ELF-1 (cell line): ENCODE measurements around the gene HECW1.

ENCODE experiments used
- DNase-seq: peaks from one replicate; pipeline ENCODE4 v3.0.0-alpha.2; 2016; ENCODE audit warnings: low read depth, low spot score

The HECW1 gene

DNA sequence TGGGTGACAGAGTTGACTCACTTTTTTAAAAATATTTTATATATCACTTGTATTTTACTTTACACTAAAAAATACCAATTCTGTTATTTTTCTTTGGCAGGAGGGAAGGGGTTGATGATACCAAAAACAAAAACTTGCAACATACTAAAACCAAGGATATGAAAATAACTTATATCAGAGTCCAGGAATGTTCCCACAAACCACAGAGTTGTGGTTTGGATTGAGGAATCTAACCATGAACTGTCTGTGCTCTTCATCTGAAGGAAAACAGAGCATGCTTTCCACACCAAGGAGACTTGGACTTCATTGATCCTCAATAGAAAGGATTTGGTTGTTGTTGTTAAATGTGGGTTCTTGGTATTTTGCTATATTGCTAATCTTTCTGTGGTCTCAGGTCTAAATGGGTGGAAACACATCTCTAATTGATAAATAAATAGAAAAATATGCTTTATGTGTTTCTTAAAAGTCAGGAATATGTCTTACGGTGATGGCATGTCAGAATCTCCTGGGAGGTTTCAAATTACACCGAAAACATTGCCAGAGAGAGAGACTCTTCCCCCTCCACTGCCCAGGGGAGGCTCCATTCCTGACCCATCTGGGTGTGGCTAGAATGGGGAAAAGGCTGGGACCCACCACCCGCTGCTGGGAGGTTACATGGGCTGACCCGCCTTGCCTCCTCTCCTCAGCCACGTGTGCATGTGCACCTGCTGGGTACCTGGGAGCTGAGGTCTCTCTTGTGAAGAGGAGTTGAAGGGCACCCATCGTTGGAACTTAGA, 423.6 kb downstream of the HECW1 start:
- DNase-seq, result no peak

DNA sequence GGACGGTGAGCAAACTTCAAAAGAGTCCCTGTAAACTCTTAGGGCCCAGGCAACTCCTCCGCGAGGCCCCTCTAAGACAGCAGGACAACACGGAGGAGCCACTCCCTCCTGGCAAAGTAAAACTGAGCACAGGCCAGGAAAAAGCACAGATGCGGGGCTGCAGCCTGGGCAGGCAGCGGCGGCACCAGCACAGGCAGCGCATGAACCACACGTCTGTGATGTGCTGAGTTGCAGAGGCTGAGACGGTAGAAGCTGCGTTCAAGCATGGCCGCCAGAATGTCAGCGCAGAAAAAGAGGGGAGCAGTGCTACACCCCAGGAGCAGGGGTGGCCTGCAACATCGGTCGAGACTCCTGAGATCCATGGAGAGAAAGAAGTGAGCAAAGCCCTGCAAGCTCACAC, 424.3 kb downstream of the HECW1 start:
- no peak for DNase-seq

DNA sequence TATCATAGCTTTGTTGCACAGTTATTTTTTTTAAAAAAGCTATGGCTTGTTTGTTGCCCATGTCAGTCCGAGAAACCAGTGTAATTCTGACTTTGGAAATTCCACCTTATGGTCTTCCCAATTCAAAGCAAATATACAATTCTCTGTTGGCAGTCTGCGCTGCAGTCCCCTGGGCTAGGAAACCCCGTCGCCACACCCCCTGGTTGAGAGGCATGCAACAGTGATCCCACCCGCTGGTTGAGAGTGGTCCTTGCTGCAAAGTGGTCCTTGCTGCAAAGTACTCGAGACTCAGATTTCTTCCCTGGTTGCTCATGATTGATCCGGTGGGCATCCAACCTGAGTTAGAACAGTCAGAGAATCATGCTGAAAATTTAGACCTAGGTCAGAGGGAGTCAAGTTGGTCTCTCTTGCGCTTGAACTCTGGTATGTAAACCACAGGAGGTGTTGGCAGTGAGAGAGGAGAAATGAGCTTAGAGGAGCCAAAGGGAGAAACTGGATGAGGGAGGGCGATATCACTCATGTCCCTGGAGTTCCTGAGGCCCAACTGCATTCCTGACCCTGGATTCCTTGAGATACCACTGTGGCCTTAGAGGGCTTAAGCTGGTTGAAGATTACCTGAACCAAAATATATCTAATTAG, 425.4 kb downstream of the HECW1 start:
- DNase-seq, result no peak

DNA sequence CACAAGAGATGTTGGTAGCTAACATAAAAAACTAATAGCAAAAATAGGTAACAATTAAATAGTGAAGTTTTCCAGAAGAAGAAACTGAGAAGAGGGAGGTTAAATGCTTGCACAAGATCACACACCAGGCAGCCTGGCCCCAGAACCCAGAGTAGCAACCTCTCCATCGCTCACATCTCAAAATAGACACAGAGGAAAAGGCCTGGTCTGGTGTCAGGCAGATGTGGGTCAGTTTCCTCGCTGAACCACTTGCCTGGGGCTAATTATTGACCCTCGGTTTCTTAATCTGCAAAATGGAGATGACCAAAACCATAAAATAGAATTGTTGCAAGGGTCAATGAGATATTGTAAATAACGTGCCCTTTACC, 425.9 kb downstream of the HECW1 start:
- DNase-seq, result no peak

DNA sequence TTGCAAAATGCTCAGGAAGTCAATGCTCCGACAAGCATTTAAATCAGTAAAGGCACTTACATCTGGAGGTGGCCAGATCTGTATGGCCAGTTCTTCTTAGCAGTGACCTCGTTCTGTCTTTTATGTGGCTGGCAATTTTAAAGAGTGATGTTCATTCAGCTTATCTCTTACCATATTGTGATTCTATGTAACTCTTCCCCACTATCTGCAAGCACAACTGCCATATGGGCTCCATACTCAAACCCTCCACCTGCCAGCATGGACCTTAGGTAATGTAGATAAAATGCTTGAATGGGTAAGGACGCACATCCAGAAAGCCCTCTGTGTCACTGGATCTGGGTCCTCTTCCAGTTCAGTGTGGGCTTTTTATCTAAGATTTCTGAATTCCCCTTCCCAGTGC, 428.0 kb downstream of the HECW1 start:
- no peak for DNase-seq

DNA sequence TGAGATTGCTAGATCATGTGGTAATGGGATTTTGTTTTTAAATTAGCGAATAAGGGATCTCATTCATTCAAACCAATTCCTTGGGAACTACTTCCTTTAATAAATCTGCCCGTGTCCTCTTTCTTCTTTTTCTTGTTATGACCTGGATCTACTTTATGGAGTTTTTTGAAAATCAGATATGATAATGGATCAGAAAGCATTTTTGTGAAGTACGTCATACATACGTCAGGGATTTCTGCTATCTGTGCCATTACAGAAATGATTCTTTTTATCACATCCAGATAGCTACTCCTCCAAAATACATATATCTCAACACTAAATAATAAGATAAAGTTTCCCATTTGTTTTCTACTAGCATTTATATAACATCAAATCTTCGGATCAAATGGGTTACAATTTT, 430.3 kb downstream of the HECW1 start:
- no peak for DNase-seq

DNA sequence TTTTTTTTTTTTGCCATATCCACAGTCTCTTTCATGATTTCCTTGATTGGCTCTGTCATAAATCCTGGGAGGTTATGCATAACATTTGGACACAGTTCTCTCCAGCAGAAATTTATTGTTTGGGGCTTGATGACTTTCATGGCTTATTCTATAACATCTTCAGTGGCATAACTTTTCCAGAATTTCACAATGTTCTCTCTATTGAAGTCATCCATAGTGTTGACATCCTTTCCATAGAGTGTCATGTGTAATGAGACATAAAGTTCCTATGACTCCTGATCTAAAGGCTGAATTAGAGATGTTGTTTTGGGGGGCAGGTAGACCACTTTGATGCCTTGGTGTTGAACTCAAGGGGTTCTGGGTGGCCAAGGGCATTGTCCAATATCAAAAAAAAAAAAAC, 433.8 kb downstream of the HECW1 start:
- no peak for DNase-seq

DNA sequence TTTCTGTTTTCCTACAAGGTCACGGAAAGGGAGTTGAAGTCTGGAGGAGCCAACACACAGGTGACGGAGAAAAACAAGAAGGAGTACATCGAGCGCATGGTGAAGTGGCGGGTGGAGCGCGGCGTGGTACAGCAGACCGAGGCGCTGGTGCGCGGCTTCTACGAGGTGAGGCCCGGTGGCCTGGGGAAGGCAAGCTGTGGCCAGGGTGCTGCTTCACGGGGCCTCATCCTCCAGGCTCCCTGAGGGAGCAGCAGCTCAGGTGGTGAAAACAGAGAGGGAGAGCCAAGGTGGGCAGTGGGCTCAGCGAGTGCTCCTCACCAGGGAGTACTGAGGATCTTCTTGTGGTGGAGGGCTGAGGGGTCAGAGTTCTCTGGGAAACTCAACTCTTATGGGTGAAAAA, 438.0 kb downstream of the HECW1 start:
- DNase-seq, result no peak

DNA sequence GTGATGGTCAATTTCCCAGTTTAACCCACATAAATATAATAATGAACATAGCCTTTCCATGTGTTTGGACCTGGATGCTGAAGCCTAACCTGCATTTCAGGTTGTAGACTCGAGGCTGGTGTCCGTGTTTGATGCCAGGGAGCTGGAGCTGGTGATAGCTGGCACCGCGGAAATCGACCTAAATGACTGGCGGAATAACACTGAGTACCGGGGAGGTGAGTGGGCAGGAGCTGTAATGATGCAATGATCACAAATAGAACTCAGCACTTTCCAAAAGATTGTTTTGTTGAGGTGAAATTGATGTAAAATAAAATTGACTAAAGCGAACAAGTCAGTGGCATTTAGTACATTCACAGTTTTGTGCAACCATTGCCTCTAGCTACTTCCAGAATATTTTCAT, 439.7 kb downstream of the HECW1 start:
- no peak for DNase-seq

DNA sequence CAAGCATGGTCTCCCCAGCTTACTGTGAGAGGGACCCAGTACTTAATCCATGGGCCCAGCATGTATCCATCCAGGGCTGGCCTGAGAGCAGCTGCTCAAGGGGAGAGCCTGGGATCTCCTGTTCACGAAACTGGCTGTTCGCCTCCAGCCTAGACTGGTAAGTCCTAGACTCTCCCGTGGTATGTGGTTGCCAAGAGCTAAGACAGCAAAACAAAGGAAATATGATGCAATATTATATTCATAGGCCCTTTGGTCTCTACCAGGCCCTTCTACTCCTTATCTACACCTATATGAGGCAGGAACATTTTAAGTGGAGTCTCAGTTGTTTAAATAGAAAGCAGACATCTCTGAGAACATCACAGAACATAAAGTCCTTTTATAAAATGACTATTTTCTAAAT, 441.6 kb downstream of the HECW1 start:
- DNase-seq, result no peak

DNA sequence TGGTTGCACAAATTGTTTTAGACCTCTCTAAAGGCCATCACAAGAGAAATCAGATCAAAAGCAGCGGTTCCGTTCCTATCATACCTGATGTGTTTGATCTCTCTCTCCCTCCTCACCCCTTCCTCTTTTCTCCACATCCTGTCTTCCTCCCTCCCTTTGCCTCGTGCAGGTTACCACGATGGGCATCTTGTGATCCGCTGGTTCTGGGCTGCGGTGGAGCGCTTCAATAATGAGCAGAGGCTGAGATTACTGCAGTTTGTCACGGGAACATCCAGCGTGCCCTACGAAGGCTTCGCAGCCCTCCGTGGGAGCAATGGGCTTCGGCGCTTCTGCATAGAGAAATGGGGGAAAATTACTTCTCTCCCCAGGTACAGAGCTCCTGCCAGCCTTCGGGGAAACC, 442.0 kb downstream of the HECW1 start:
- no peak for DNase-seq

DNA sequence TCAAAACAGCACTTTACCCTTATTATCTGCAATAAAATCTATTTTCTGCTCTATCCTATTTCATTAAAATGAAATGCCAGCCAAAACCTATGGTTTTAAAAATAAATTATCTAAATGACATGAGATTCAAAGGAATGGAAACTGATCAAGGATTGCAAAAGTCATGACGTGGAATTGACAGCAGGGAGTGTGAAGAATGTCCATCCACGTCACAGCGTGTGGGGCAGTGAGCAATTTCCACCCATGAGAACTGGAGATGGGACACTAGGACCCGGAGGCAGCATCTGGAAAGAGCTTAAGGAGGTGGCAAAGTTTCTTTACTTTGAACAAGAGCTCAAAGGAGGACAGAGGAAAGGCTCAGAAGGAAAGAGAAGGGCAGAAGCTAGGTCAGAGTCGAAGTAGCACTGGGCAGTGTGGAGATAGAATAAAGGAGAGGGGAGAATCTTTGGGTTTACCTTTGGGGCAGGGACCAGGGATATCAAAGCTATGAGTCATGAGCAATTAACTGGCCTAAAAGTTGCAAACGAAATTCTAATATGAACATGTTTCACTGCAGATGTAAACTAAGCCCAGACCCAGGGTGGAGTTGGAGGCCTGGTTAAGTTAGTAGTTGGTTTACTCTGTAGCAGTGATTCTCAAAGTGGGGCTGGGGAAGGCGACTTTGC, 445.5 kb downstream of the HECW1 start:
- DNase-seq, result no peak

DNA sequence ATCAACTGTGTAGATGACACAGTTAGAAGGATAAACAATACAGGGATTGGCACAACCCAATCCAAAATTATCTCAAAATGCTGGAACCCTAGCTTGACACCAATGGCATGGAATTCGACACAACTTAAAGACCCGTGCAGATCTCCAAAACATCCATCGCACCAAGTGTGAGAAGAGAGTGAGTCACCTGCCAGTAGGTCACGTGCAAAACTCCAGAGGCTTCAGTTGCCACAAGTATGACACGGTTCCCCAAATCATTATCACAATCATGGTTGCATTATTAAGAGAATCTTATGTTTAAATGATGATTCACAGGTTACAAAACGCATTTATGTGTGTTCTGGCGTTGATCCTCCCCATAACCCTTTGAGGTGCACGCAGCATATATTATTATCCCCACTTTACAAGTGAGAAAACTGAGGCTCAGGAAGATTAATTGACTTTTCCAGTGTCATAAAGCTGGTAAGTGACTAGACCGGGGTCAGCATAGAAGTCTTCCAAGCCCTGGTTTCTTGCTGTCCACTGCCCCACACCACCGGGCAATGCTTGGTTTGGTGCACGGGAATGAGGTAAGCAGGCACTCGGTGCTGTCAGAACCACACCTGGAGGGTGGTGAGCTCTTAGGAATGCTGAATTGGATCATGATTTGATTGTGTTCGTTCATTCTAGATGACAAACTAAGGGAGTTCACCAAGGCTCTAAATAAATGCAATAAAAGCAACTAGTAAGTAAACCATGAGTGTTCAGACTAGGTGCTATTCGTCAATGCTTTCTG, 446.9 kb downstream of the HECW1 start:
- no peak for DNase-seq

DNA sequence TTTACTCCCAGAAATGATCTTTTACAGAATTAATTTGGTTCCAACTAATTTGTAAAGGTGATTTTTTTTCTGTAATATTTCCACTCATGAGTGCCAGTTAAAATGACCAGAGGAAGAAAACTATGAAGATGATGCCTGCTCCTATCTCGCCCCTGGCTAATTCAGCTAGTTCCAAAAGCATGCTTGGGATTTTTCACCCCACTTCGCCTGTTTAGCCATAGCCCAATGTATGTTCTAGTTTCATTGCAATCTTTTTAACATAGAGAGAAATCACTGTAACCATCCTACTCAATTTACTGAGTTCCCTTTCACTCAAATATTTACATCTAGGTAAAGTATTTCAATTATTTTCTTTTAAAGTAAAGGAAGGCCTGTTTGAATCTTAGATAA, 447.5 kb downstream of the HECW1 start:
- DNase-seq, result no peak

DNA sequence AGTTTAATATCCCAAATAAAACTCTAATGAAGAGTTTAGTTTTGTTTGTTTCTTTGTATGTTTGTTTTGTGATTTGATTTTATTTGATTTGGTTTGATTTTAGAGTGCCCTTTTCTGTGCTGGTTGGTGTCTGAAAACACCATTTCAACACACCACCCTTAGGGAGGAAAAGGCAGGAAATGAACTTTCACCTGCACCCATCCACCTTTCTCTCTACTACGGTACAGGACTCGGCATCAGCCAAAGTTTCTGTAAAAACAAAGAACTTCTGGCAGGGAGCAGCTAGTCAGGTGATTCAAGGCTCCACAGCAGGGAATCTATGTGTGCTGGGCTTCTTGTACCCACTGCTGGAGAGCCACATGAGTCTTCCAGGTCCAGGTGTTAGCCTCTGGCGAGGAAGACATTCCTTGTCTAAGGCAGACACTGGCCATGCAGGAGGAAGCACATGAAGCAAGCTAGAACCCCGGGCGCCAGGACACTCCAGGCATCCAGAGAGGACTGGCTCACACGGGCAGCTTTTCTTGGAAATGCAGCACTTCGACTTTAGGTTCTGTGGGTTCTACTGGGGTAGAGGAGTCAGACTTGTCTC, 448.4 kb downstream of the HECW1 start:
- no peak for DNase-seq

DNA sequence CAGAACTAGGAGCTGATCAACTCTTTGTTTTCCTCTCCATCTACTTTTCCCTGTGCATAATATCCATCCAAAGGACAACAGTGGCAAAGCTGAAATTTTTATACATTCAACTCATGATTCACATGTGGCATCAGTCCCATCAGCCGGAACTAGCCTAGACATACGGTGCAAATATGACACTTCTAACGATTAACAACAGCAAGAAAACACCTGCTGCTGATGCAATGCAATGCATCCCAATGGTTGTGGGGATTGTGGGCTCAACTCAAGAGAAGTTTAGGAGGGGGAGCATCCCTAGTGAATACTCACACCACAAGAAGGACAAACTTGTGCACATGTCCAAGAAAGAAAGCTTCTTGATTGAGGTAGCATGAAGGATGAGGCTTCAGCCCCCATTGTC, 449.9 kb downstream of the HECW1 start:
- no peak for DNase-seq

DNA sequence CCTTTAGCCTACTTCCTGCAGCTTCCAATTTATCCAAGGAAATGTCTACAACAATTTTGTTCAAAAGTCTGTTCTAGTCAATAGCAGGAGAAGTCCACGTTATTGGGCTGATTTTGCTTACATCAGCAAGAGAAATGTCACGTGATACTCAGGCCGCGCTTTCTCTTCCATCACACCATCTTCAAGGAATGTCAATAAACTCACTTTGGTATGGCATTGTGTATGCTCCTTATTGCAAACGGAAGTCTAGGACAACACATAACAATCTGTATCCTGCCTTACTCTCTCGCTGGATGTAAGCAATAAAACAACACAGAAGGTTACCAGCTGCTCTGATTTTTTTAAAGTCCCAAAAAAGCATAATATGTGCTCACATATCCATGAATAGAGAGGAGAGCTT, 453.3 kb downstream of the HECW1 start:
- no peak for DNase-seq

DNA sequence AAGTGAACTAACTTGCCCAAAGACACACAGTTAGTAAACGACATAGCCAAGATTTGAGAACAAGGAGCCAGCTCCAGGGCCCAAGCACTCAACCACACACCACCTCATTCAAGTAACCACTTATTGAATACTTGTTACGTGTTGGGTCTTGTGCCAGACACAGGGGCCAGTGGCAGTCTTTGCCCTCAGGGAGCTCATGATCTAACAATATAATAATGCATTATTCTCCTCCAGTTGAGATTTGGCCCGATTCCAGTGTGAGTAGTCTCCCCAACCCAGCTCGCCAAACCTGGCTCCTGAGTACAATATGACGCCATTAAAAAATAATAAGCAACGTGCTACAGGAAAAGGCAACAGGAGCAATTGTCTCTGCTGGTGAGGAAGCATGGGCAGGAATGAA, 456.1 kb downstream of the HECW1 start:
- DNase-seq, result no peak

DNA sequence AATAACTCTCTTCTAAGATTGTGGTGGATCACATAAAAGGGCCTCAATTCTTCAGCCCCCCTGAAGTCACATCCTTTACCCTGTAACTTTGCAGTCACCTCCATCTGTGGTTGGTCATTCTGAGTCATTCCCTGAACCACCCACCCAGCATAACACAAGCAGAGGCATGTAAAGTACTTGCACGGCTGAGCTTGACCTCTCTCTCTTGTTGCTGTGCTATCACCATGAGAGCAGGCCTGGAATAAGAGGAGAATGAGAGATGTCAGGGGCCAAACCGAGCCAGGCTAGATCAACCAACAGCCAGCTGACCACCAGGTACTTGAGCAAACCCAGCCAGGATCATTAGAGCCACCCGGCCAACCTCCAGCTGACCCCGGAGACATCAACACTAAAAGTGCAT, 457.0 kb downstream of the HECW1 start:
- DNase-seq, result no peak

DNA sequence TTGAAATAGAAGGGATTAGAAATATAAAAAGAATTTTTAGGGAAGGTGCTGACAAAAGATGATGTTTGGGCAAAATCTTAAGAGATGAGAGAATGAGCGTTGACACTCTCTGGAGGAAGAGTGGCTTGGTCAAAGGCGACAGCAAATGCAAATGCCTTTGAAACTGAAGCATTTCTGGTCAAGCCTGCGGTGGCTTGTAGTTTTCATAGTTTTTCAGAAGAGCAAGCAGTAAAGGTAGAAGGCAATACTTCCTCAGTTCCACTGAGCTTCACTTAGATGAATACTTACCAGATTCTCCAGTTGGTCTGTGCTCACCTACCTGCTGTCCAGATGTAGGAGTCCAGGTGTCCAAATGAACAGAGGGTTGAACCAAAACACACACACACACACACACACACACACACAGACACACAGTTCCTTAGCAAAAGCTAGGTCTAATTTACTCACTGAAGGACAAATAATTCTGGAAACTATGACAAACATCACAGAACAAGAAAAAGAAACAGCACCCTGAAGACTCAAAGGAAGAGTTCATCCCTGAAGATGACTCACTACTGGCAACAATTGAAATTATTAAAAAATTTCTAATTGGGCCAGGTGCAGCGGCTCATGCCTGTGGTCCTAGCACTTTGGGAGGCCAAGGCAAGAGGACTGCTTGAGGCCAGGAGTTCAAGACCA, 458.4 kb downstream of the HECW1 start:
- DNase-seq, result no peak

DNA sequence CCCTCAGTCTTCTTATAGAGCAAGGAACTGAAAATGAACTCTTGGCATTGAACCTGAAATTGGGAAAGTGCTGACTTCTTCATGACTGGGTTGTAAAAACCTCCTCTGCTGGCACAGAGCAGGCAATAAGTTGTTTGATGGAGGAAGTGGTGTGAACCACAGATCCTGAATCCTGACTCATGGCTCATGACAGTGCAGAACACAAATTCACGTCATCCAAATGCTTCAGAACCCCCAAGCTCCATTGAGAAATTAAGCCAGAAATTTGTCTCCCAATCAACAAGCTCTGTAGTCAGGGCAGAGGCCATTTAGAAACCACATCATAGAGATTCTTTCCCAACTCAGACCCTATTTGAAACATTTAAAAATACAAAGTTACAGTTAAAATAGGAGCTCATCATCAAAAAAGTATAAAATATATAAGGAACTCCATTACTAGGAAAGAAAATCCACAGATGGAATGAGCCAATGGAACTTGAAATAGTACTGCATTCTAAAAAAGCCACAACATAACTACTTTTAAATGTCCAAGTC, 460.1 kb downstream of the HECW1 start:
- no peak for DNase-seq
